GM18951 (cell line): Measurements from ENCODE around the gene ACAP2.

ENCODE experiments used
- POLR2A ChIP-seq: IDR thresholded peaks from 4 replicates; pipeline ENCODE4 v1.6.1; 2011; ENCODE audit warnings: mild to moderate bottlenecking; ENCODE audit not compliant: insufficient read length, insufficient read depth; ENCODE audit errors: extremely low read depth
- in situ Hi-C: fragments of 300-500 bp; cut with MboI; formaldehyde crosslinking; loops from one replicate; pipeline ENCODE4 v1.12.0; 2022; ENCODE audit warnings: low sequenced_read_pairs, mixed read lengths, inconsistent platforms; ENCODE audit not compliant: unreplicated experiment

The ACAP2 gene

GRCh38 chr3:195246581-195246995 lies 196.2 kb downstream of the ACAP2 start:
- no peak for TF ChIP-seq POLR2A
- in situ Hi-C loops = loop anchor here (25.0 kb wide), 1 partner anchor 234 kb away; no protein-coding TSS in a partner anchor

GRCh38 chr3:195245531-195245951 lies 197.3 kb downstream of the ACAP2 start:
- in situ Hi-C loops = loop anchor here (25.0 kb wide), 1 partner anchor 233 kb away; no protein-coding TSS in a partner anchor
- no peak for TF ChIP-seq POLR2A

GRCh38 chr3:195241592-195242355 lies 201.0 kb downstream of the ACAP2 start:
- no peak for TF ChIP-seq POLR2A
- in situ Hi-C loops = loop anchor here (25.0 kb wide), 1 partner anchor 229 kb away; no protein-coding TSS in a partner anchor

GRCh38 chr3:195240939-195241338 lies 201.9 kb downstream of the ACAP2 start:
- TF ChIP-seq POLR2A = no peak
- in situ Hi-C loops = loop anchor here (25.0 kb wide), 1 partner anchor 229 kb away; no protein-coding TSS in a partner anchor

GRCh38 chr3:195240171-195240701 lies 202.6 kb downstream of the ACAP2 start:
- no peak for TF ChIP-seq POLR2A
- in situ Hi-C loops = loop anchor here (25.0 kb wide), 1 partner anchor 228 kb away; no protein-coding TSS in a partner anchor

GRCh38 chr3:195239121-195239520 lies 203.7 kb downstream of the ACAP2 start:
- no peak for TF ChIP-seq POLR2A
- in situ Hi-C loops = loop anchor here (25.0 kb wide), 1 partner anchor 227 kb away; no protein-coding TSS in a partner anchor

GRCh38 chr3:195238586-195239118 lies 204.2 kb downstream of the ACAP2 start:
- no peak for TF ChIP-seq POLR2A
- in situ Hi-C loops = loop anchor here (25.0 kb wide), 1 partner anchor 226 kb away; no protein-coding TSS in a partner anchor

- in situ Hi-C loops = loop anchor here (25.0 kb wide), 1 partner anchor 226 kb away; no protein-coding TSS in a partner anchor
- no peak for TF ChIP-seq POLR2A
Measured at GRCh38 chr3:195238081-195238571, 204.7 kb downstream of the ACAP2 start.

GRCh38 chr3:195236801-195237570 lies 205.8 kb downstream of the ACAP2 start:
- in situ Hi-C loops = loop anchor here (25.0 kb wide), 1 partner anchor 225 kb away; no protein-coding TSS in a partner anchor
- TF ChIP-seq POLR2A = no peak

GRCh38 chr3:195236076-195236798 lies 206.6 kb downstream of the ACAP2 start:
- TF ChIP-seq POLR2A = no peak
- in situ Hi-C loops = loop anchor here (25.0 kb wide), 1 partner anchor 224 kb away; no protein-coding TSS in a partner anchor

GRCh38 chr3:195230244-195230643 lies 212.6 kb downstream of the ACAP2 start:
- in situ Hi-C loops = loop anchor here (25.0 kb wide), 1 partner anchor 218 kb away; no protein-coding TSS in a partner anchor
- no peak for TF ChIP-seq POLR2A

GRCh38 chr3:195228886-195229285 lies 213.9 kb downstream of the ACAP2 start:
- in situ Hi-C loops = loop anchor here (25.0 kb wide), 1 partner anchor 217 kb away; no protein-coding TSS in a partner anchor
